CD4-positive, alpha-beta T cell treated with Interleukin-2 at 100 ng/mL for 4 hours (primary cell): ENCODE measurements around the gene SIGLEC1.

ENCODE experiments used
- DNase-seq: peaks from one replicate; pipeline ENCODE4 v3.0.0-alpha.2; 2020; ENCODE audit warnings: low spot score

SIGLEC1 gene

GRCh38 chr20:3728876-3729275 lies 16.5 kb upstream of the SIGLEC1 start:
- no peak for DNase-seq

- no peak for DNase-seq
Measured at GRCh38 chr20:3728354-3728753, 16.0 kb upstream of the SIGLEC1 start.

- DNase-seq, result no peak
Measured at GRCh38 chr20:3727401-3728021, 15.1 kb upstream of the SIGLEC1 start.

- no peak for DNase-seq
Measured at GRCh38 chr20:3724356-3724755, 12.0 kb upstream of the SIGLEC1 start.

- no peak for DNase-seq
Measured at GRCh38 chr20:3723284-3723683, 10.9 kb upstream of the SIGLEC1 start.

- no peak for DNase-seq
Measured at GRCh38 chr20:3721912-3722311, 9.5 kb upstream of the SIGLEC1 start.

GRCh38 chr20:3720626-3721025 lies 8.2 kb upstream of the SIGLEC1 start:
- DNase-seq, result no peak

- no peak for DNase-seq
Measured at GRCh38 chr20:3720068-3720467, 7.7 kb upstream of the SIGLEC1 start.

- no peak for DNase-seq
Measured at GRCh38 chr20:3719046-3719445, 6.6 kb upstream of the SIGLEC1 start.

- peak; percentile 18 for DNase-seq
Measured at GRCh38 chr20:3716195-3716834, 3.9 kb upstream of the SIGLEC1 start.

- DNase-seq, result no peak
Measured at GRCh38 chr20:3714092-3714491, 1.7 kb upstream of the SIGLEC1 start.

GRCh38 chr20:3711484-3711941 lies 887 bp downstream of the SIGLEC1 start:
- no peak for DNase-seq

GRCh38 chr20:3710703-3711483 lies 1.5 kb downstream of the SIGLEC1 start:
- DNase-seq, result peak; percentile 67

- DNase-seq, result no peak
Measured at GRCh38 chr20:3710011-3710466, 2.4 kb downstream of the SIGLEC1 start.

GRCh38 chr20:3707508-3707899 lies 4.9 kb downstream of the SIGLEC1 start:
- DNase-seq, result no peak

- no peak for DNase-seq
Measured at GRCh38 chr20:3706774-3707507, 5.5 kb downstream of the SIGLEC1 start.

- no peak for DNase-seq
Measured at GRCh38 chr20:3705970-3706739, 6.2 kb downstream of the SIGLEC1 start.

- no peak for DNase-seq
Measured at GRCh38 chr20:3705491-3705969, 6.9 kb downstream of the SIGLEC1 start.

- DNase-seq, result no peak
Measured at GRCh38 chr20:3704087-3704486, 8.3 kb downstream of the SIGLEC1 start.

GRCh38 chr20:3702611-3703391 lies 9.6 kb downstream of the SIGLEC1 start:
- DNase-seq, result no peak
